Measurements from ENCODE around the gene USP34.
"Not testable (repeated sequence)": the region's sequence is repeated elsewhere in the genome, so short reads cannot be mapped to it uniquely, and the experiment has no call there.

Gene USP34

GRCh38 chr2:61182059-61182383, 288.9 kb downstream of the USP34 start:
- DNase-seq (ENCODE audit: low spot score): no peak

- no peak for DNase-seq (ENCODE audit: low spot score)
Observed at GRCh38 chr2:61181382-61182058, 289.4 kb downstream of the USP34 start.

GRCh38 chr2:61180686-61181085, 290.2 kb downstream of the USP34 start:
- no peak for DNase-seq (ENCODE audit: low spot score)

GRCh38 chr2:61179701-61180639, 290.9 kb downstream of the USP34 start:
- DNase-seq (ENCODE audit: low spot score): no peak

GRCh38 chr2:61178603-61179545, 292.0 kb downstream of the USP34 start:
- DNase-seq (ENCODE audit: low spot score): no peak

- DNase-seq (ENCODE audit: low spot score): peak; percentile 9
Observed at GRCh38 chr2:61177727-61178549, 292.9 kb downstream of the USP34 start.

GRCh38 chr2:61176755-61177726, 293.8 kb downstream of the USP34 start:
- peak; percentile 93 for DNase-seq (ENCODE audit: low spot score)

- no peak for DNase-seq (ENCODE audit: low spot score)
Observed at GRCh38 chr2:61175036-61175435, 295.9 kb downstream of the USP34 start.

GRCh38 chr2:61173116-61173515, 297.8 kb downstream of the USP34 start:
- no peak for DNase-seq (ENCODE audit: low spot score)

- DNase-seq (ENCODE audit: low spot score): no peak
Observed at GRCh38 chr2:61172671-61173070, 298.2 kb downstream of the USP34 start.

GRCh38 chr2:61167579-61167978, 303.3 kb downstream of the USP34 start:
- DNase-seq (ENCODE audit: low spot score): no peak

GRCh38 chr2:61165946-61166345, 304.9 kb downstream of the USP34 start:
- DNase-seq (ENCODE audit: low spot score): no peak

- DNase-seq (ENCODE audit: low spot score): not testable (repeated sequence)
Observed at GRCh38 chr2:61165082-61165481, 305.8 kb downstream of the USP34 start.

- DNase-seq (ENCODE audit: low spot score): no peak
Observed at GRCh38 chr2:61162721-61163120, 308.2 kb downstream of the USP34 start.

GRCh38 chr2:61161888-61162287, 309.0 kb downstream of the USP34 start, which contains the start of gene C2orf74:
C2orf74 (plus strand) TSS chr2:61162188; CDS start chr2:61162515, 327 bp downstream.
- no peak for DNase-seq (ENCODE audit: low spot score)

- no peak for DNase-seq (ENCODE audit: low spot score)
Observed at GRCh38 chr2:61158356-61158955, 312.4 kb downstream of the USP34 start.

GRCh38 chr2:61157371-61158003, 313.4 kb downstream of the USP34 start:
- no peak for DNase-seq (ENCODE audit: low spot score)

- DNase-seq (ENCODE audit: low spot score): no peak
Observed at GRCh38 chr2:61151436-61151835, 319.5 kb downstream of the USP34 start.

- DNase-seq (ENCODE audit: low spot score): no peak
Observed at GRCh38 chr2:61149074-61149473, 321.8 kb downstream of the USP34 start.
